HEK293 (cell line): ENCODE results near the gene EYA2.

Source experiments
- CTCF ChIA-PET: fragments of 350-600 bp; formaldehyde crosslinking; extraction: SDS; loops from one replicate; lab custom pipeline; 2021; ENCODE audit warnings: antibody characterized with exemption; lab: Yijun Ruan, JAX
- POLR2A ChIA-PET: fragments of 300-600 bp; formaldehyde crosslinking; extraction: SDS; loops from one replicate; lab custom pipeline; 2020; ENCODE audit warnings: antibody characterized with exemption, inconsistent platforms; lab: Yijun Ruan, JAX
- H3K27ac ChIP-seq: fragments of 200-500 bp; sonication (Bioruptor generic); 2 replicates; pipeline ENCODE4 v1.5.1; 2014; ENCODE audit warnings: low read depth, low read length, control low read depth, inconsistent platforms; ENCODE audit errors: extremely low read depth
- H3K36me3 ChIP-seq, 2 experiments: fragments of 200-500 bp in 1 of 2; sonication (Bioruptor generic) in 1 of 2; 1 replicate in 1 of 2; 2 replicates in 1 of 2; pipeline ENCODE4 v1.5.1; 2014 to 2017; ENCODE audit warnings: inconsistent platforms in 2 of 2, low read length in 2 of 2; ENCODE audit not compliant: control insufficient read depth in 2 of 2, insufficient read depth in 1 of 2
- H3K4me1 ChIP-seq: fragments of 200-500 bp; sonication (Bioruptor generic); 2 replicates; pipeline ENCODE4 v1.5.1; 2014; ENCODE audit warnings: mild to moderate bottlenecking, low read length, inconsistent platforms; ENCODE audit not compliant: control insufficient read depth, insufficient read depth
- H3K4me3 ChIP-seq: 2 replicates; pipeline ENCODE4 v1.5.1; 2011; ENCODE audit warnings: low read depth, mild to moderate bottlenecking, control low read depth, low read length, moderate library complexity
- H3K9me3 ChIP-seq: fragments of 200-500 bp; sonication (Bioruptor generic); 2 replicates; pipeline ENCODE4 v1.5.1; 2014; ENCODE audit warnings: low read depth, low read length, inconsistent platforms; ENCODE audit not compliant: control insufficient read depth, insufficient read depth
- BCL6B ChIP-seq: fragments of 450-650 bp; formaldehyde crosslinking; IDR thresholded peaks from 2 replicates; pipeline ENCODE4 v1.5.1; 2017; ENCODE audit warnings: missing biosample characterization, missing genetic modification characterization
- CTCF ChIP-seq: fragments of 450-650 bp; formaldehyde crosslinking; IDR thresholded peaks from 2 replicates; pipeline ENCODE4 v1.5.1; 2016; ENCODE audit warnings: missing biosample characterization, missing genetic modification characterization
- GLIS2 ChIP-seq: fragments of 450-650 bp; formaldehyde crosslinking; IDR thresholded peaks from 2 replicates; pipeline ENCODE4 v1.5.1; 2016; ENCODE audit warnings: missing biosample characterization, missing genetic modification characterization
- REST ChIP-seq: fragments of 450-650 bp; formaldehyde crosslinking; IDR thresholded peaks from 2 replicates; pipeline ENCODE4 v1.5.1; 2016; ENCODE audit warnings: missing biosample characterization, missing genetic modification characterization
- SCRT1 ChIP-seq: fragments of 450-650 bp; formaldehyde crosslinking; IDR thresholded peaks from 2 replicates; pipeline ENCODE4 v1.5.1; 2016; ENCODE audit warnings: missing biosample characterization, missing genetic modification characterization, borderline replicate concordance
- YY2 ChIP-seq: fragments of 450-650 bp; formaldehyde crosslinking; IDR thresholded peaks from 2 replicates; pipeline ENCODE4 v1.5.1; 2016; ENCODE audit warnings: missing biosample characterization, missing genetic modification characterization
- ZEB2 ChIP-seq: fragments of 450-650 bp; formaldehyde crosslinking; IDR thresholded peaks from 2 replicates; pipeline ENCODE4 v1.5.1; 2016; ENCODE audit warnings: missing biosample characterization, missing genetic modification characterization
- ZNF157 ChIP-seq: fragments of 450-650 bp; formaldehyde crosslinking; IDR thresholded peaks from 2 replicates; pipeline ENCODE4 v1.5.1; 2016; ENCODE audit warnings: missing biosample characterization, missing genetic modification characterization
- ZNF169 ChIP-seq: fragments of 450-650 bp; formaldehyde crosslinking; IDR thresholded peaks from 2 replicates; pipeline ENCODE4 v1.5.1; 2016; ENCODE audit warnings: missing biosample characterization, missing genetic modification characterization
- ZNF223 ChIP-seq: fragments of 450-650 bp; formaldehyde crosslinking; IDR thresholded peaks from 2 replicates; pipeline ENCODE4 v1.5.1; 2016; ENCODE audit warnings: missing biosample characterization, missing genetic modification characterization
- ZNF248 ChIP-seq: fragments of 450-650 bp; formaldehyde crosslinking; IDR thresholded peaks from 2 replicates; pipeline ENCODE4 v1.5.1; 2017; ENCODE audit warnings: missing biosample characterization, missing genetic modification characterization
- ZNF280C ChIP-seq: fragments of 450-650 bp; formaldehyde crosslinking; IDR thresholded peaks from 2 replicates; pipeline ENCODE4 v1.5.1; 2016; ENCODE audit warnings: missing biosample characterization, missing genetic modification characterization
- ZNF335 ChIP-seq: fragments of 450-650 bp; formaldehyde crosslinking; conservative IDR thresholded peaks from 2 replicates; pipeline ENCODE4 v1.5.1; 2016; ENCODE audit warnings: missing biosample characterization, missing genetic modification characterization
- ZNF518A ChIP-seq: fragments of 450-650 bp; formaldehyde crosslinking; conservative IDR thresholded peaks from 2 replicates; pipeline ENCODE4 v1.5.1; 2016; ENCODE audit warnings: low read depth, missing biosample characterization, missing genetic modification characterization
- ZNF544 ChIP-seq: fragments of 450-650 bp; formaldehyde crosslinking; IDR thresholded peaks from 2 replicates; pipeline ENCODE4 v1.5.0; 2017; ENCODE audit warnings: missing biosample characterization, missing genetic modification characterization
- ZNF580 ChIP-seq: fragments of 450-650 bp; formaldehyde crosslinking; IDR thresholded peaks from 2 replicates; pipeline ENCODE4 v1.5.1; 2016; ENCODE audit warnings: missing biosample characterization, missing genetic modification characterization
- ZNF707 ChIP-seq: fragments of 450-650 bp; formaldehyde crosslinking; IDR thresholded peaks from 2 replicates; pipeline ENCODE4 v1.5.1; 2016; ENCODE audit warnings: missing biosample characterization, missing genetic modification characterization
- ZNF777 ChIP-seq: fragments of 450-650 bp; formaldehyde crosslinking; IDR thresholded peaks from 2 replicates; pipeline ENCODE4 v1.5.1; 2017; ENCODE audit warnings: missing biosample characterization, missing genetic modification characterization, borderline replicate concordance

Gene EYA2

GRCh38 chr20:47079047-47079446 is 184.4 kb downstream of the EYA2 start (continued):
- TF ChIP-seq CTCF: no peak
- TF ChIP-seq YY2 (tag by site-specific recombination): no peak
- TF ChIP-seq ZNF544 (tag by site-specific recombination): no peak
- no peak for TF ChIP-seq BCL6B (tag by site-specific recombination)
- no peak for TF ChIP-seq ZNF335 (tag by site-specific recombination)

GRCh38 chr20:47080365-47080764 is 185.7 kb downstream of the EYA2 start:
- H3K4me1 ChIP-seq: no peaks in the 10 kb centered on the region
- H3K9me3 ChIP-seq: no peaks in the 10 kb centered on the region
- no peak overlapping the region for H3K27ac ChIP-seq
- ChIA-PET CTCF (no interaction called here), POLR2A (no interaction called here)
- TF ChIP-seq ZNF223 (tag by site-specific recombination) (no peak), ZNF157 (tag by site-specific recombination) (no peak), REST (tag by site-specific recombination) (no peak), GLIS2 (tag by site-specific recombination) (no peak), ZNF248 (no peak), ZNF280C (tag by site-specific recombination) (no peak), ZNF580 (tag by site-specific recombination) (no peak), ZNF518A (no peak), SCRT1 (tag by site-specific recombination) (no peak), ZNF777 (no peak), ZEB2 (no peak), ZNF169 (tag by site-specific recombination) (no peak), ZNF707 (tag by site-specific recombination) (no peak)
- no peak overlapping the region for H3K4me3 ChIP-seq
- H3K36me3 ChIP-seq: peaks cover 0 to 8% of the 10 kb centered on the region in 2 experiments; a peak in 1 of 3 replicates
